GM19463 (cell line): ENCODE measurements around the gene TUBGCP2.

ENCODE experiments used
- ATAC-seq: cut with Tn5 transposase; IDR thresholded peaks from one replicate; pipeline ENCODE4 v1.9.1; 2021; ENCODE audit warnings: mild to moderate bottlenecking, moderate library complexity; ENCODE audit not compliant: unreplicated experiment

TUBGCP2 gene

DNA sequence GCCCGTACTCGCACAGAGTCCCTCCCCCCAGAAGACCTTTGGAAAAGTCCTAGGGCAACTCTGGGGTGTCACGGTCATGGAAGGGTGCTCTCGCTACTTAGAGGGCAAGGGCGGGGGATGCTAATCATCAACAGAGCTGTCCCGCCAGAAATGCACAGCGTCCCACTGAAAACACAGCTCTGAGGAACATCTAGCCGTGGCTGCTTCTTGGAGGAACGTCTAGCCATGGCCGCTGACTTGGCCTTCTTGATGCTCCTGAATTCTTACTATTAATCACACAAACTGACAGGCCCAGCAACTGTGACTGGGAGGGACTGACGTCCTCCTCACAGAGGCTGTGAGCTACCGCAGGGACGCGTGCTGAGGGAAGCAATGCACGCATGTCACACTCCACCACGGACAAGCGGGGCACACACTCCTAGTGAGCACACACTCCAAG is 1.7 kb downstream of the TUBGCP2 start:
- no peak for ATAC-seq

DNA sequence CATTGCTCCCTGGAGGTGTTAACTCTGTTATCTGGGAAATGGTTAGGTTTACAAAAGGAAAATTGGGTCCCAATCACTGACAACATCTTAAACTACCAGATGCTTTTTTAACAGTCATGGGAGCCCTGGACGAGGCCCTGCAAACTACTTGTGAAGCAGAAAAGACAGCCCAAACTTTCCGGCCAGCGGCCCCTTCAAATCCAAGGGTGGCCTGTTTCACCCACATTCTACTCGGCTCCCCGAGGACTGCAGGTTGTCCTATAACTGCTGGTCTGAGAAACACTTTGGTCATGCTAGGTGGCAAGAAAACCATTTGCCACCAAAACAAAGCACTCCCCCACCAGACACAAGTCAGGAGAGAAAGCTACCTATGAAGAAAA is 2.6 kb downstream of the TUBGCP2 start:
- no peak for ATAC-seq

DNA sequence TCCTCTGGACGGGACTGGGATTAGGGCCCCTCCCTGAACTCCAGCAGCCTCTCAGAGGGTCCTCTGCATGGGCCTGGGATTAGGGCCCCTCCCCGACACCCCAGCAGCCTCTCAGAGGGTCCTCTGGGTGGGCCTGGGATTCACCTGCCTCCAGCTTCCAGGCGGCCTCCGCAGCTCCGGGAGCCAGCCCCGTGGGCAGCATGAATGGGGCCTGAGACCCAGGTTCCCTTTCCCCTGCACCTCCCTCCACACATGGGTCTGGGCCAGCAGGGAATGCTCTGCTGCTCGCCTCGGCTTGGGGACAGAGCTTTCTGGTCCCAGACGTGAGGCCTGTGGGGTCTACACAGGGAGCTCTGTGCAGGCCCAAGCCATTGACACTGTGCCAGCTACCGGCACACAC is 5.5 kb downstream of the TUBGCP2 start:
- no peak for ATAC-seq

- ATAC-seq: no peak
These were observed 6.4 kb downstream of the TUBGCP2 start for GRCh38 chr10:133302230-133302629.

DNA sequence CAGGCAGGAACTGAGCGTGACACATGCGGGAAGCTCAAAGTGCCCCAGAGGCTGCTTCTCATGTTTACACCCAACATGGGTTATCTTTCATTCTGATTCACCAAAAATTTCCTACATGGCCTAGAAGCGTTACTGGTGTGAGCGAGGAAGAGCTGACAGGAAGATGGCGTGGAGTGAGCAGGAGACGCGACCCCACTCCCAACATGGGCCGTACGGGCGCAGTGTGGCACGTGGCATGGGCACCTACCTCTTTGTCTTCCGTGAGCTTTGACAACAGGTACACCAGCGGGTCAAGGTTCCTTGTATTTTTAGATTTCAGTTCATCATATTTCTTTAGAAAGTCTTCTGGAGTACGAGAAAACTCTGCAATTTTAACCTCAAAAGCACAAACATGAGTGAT is 8.9 kb downstream of the TUBGCP2 start:
- no peak for ATAC-seq

- ATAC-seq: no peak
These were observed 9.4 kb downstream of the TUBGCP2 start for GRCh38 chr10:133299224-133299623.

GRCh38 chr10:133298466-133298865 is 10.2 kb downstream of the TUBGCP2 start:
- ATAC-seq: no peak

DNA sequence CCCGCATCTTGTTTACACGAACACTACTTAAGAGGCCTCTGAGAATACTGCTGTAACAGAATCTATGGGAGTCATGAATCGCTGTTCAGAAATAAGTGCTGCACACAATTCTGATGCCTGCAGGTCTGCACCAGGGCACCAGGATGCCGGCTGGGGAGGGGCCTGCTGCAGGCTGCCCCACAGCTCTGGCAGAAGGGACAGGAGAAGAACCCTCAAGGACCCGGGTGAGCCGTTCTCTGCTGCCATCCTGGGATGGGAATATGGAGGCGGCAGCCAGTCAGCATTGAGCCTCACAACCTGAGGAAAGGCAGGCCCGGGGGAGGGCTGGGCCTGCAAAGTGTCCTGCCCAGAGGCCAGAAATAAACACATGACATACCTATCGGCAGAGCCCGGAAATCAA is 11.2 kb downstream of the TUBGCP2 start:
- no peak for ATAC-seq

DNA sequence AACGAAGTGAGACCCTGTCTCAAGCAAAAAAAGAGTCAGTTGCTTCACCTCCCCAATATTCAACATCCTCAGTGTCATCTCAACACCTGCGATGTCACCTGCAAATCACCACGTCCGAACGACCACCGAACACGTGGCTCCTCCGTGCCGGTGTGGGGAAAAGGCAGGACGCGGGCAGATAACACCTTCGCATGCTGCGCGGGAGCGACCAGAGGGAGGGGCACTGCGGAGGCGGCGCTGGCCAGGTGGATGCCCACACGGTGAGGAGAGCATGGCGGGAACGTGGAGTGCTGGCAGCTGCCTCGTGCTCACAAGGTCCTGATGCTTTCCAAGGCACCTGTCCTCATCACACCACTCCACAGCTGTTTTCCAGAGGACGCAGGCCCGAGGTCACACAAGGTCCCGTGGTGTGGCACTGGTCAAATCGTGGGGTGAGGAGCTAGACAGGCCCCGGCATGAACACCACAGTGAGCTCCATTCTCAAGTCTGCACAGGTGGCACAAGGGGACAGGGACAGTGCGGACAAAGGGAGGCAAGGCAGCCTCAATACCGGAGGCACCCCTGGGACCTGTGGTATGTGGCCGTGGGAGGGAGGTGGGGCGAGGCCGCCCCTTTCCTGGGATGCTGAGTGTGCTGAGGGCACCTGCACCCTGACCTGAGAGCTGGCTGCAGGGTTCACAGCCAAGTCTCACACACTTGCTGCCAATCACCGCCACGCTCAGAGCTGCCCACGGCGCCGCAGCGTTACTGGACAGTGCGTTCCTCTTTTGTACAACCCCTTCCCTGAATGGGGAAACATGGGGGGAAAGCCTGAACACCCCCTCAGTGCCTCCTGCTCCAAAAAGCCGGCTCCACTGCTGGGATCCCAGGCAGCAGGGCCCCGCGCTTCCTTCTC is 13.0 kb downstream of the TUBGCP2 start:
- ATAC-seq: no peak

- no peak for ATAC-seq
These were observed 14.5 kb downstream of the TUBGCP2 start for GRCh38 chr10:133294189-133294588.

DNA sequence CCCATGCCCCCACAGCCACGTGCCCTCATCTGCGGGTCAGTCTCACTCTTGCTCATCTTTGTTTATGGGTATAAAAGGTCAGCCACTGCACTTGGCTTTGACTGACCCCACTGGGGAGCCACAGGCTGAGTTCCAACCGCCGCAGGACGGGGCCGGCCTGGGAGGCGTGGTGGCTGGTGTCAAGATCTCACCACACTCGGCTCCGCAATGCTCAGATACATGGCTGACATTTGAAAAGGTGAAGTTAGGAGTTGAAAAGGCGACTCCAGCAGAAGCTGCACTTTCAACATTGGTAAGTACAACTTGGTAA is 14.9 kb downstream of the TUBGCP2 start:
- no peak for ATAC-seq

GRCh38 chr10:133292919-133293809 is 15.5 kb downstream of the TUBGCP2 start:
- no peak for ATAC-seq

GRCh38 chr10:133289761-133290160 is 18.9 kb downstream of the TUBGCP2 start:
- no peak for ATAC-seq

DNA sequence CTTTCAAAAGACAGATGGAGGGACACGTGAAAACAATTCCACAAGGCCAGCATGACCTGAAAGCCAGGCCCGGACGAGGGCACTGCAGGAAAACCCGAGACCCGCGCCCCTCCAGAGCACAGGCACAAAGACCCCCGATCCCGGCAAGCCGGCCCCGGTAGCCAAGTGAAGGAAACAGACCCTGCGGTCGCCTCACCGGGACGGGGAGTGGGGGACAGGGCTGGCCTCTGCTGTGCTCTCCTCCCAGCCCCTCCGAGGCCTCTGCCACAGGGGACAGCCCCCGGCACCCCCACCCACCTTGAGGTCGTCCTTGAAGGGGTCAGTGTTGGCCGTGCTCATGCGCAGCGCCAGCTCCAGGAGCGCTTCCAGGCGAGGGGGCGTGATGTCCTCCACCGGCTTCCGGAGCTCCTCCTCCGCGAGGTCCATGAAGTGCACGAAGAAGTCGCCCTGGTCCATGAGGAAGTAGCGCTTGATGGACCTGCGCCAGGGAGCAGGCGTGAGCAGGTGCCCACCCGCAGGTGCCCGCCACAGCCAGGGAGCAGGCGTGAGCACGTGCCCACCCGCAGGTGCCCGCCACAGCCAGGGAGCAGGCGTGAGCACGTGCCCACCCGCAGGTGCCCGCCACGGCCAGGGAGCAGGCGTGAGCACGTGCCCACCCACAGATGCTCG is 20.7 kb downstream of the TUBGCP2 start:
- no peak for ATAC-seq

DNA sequence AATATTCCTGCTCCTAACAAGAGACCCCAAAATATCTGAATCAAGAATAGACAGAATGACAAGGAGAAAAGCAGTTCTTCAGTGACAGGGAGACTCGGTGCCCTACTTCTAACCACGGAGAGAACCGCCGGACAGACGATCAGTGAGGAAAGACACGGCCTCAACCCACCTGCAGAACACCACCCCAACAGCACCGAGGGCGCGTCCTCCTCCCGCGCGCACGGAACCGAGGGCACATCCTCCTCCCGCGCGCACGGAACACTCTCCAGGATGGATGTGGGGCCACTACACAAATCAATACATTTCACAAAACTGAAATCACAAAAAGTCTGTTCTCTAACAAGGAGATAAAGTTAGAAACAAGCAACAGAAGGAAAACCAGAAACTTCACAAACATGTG is 22.3 kb downstream of the TUBGCP2 start:
- ATAC-seq: no peak

DNA sequence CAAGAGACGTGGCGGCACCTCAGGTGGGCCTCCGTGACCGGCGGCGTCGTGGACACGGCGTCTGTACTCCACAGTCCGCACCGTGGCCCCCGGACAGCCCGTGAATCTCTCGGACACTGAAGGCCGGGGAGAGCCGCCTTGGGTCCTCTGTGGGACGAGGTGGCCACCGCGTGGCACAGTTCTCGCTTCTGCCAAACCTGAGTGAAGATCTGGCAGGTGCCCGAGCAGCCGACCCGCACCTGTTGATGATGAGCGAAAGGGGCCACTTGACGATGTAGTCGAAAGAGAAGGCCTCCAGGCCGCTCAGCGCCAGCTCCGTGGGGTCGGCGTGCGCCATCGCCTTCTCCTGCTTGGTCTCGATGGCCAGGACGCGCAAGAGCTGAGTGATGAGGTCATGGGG is 23.5 kb downstream of the TUBGCP2 start:
- ATAC-seq: no peak

- ATAC-seq: no peak
These were observed 24.7 kb downstream of the TUBGCP2 start for GRCh38 chr10:133283931-133284330.

DNA sequence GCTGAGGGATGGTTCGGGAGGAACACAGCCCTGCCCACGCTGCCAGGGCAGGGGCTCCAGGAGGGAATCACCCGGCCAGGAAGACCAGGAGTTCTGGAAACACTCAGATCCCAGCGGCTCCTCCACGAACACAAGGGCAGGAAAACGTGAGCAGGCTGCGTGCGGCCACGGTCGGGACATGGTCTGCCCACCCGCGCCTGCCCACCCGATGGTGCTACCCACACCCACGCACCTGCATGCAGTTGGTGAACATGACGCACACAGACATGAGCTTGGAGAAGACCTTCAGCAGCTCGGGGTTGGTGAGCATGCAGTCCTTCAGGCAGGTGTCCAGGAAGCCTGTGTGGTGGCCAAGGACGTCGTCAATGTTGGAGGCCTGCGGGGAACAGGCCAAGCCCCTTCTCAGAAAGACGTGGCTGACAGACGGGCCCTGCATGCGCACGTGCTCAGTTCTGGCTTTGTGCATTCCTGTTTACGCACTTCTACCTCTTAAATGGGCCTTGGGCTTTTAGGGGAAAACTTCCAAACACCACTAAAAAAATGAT is 25.8 kb downstream of the TUBGCP2 start:
- ATAC-seq: no peak

DNA sequence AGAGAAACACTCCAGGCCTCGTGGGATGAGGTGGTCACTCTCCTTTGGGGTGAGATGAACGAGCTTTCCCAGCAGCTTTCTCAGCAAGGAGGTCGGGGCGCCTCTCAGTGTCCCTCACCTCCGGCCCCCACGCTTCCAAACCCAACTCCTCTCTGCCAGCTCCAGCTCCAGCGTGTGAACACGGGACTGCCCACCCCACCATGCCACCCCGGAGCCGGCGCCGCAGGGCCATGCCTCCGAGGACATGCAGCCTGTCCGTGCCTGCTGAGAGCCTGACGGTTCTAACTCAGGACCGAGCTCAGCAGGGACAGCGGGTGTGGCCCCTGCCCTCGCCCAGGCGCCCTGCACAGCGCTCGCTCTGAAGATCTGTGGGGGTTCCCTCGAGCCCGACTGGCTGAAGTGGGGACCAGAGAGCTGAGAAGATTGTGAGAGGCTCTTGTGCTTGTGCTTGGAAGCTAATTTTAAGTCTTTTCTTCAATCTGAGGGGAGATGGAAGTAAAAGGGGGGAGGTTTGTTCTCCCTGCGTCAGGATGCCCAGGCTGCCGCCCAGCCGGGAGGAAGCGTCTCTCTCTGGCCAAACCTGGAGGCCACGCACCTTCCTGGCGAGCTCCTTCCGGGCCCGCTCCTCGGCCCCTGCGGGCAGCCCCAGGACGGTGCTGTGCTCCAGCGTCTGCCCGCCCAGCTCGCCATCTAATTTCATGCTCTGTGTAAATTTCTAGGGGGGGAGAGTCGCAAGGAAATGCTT is 26.9 kb downstream of the TUBGCP2 start:
- no peak for ATAC-seq

DNA sequence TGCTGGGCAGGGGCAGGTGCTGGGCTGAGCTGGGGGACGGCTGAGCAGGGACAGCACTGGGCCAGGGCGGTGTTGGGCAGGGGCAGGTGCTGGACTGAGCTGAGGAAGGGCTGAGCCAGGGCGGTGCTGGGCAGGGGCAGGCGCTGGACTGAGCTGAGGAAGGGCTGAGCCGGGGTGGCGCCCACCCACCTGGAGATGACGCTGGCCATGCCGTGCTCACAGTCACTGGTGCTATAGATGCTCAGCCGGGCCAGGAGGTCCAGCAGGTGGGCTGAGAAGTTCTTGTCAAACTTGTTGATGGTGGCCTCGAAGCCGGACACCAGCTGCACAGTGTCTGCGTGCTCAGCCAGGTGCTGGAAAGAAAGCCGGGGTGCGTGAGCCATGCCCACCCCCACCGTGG is 27.6 kb downstream of the TUBGCP2 start:
- no peak for ATAC-seq
